HEK293T (cell line): Measurements from ENCODE around the gene TEPSIN.
"Not testable (repeated sequence)": the region's sequence is repeated elsewhere in the genome, so short reads cannot be mapped to it uniquely, and the experiment has no call there.

Experiments used
- CTCF ChIA-PET: fragments of 350-600 bp; formaldehyde crosslinking; extraction: SDS; loops from one replicate; lab custom pipeline; 2021; ENCODE audit warnings: antibody characterized with exemption, inconsistent platforms; lab: Yijun Ruan, JAX
- POLR2A ChIA-PET: fragments of 350-600 bp; formaldehyde crosslinking; extraction: SDS; loops from one replicate; lab custom pipeline; 2020; ENCODE audit warnings: antibody characterized with exemption, inconsistent platforms; lab: Yijun Ruan, JAX
- DNase-seq: peaks from one replicate; pipeline ENCODE4 v3.0.0; 2012; ENCODE audit warnings: mixed read lengths; ENCODE audit errors: extremely low spot score
- ARNT ChIP-seq: fragments of 450-650 bp; IDR thresholded peaks from 2 replicates; pipeline ENCODE4 v1.6.1; 2017; ENCODE audit warnings: mild to moderate bottlenecking
- BHLHE40 ChIP-seq: fragments of 450-650 bp; IDR thresholded peaks from 2 replicates; pipeline ENCODE4 v1.6.1; 2016; ENCODE audit warnings: mild to moderate bottlenecking, moderate library complexity, borderline replicate concordance
- ELF4 ChIP-seq: fragments of 450-650 bp; IDR thresholded peaks from 2 replicates; pipeline ENCODE4 v1.6.1; 2017; ENCODE audit warnings: antibody characterized with exemption
- FOXA1 ChIP-seq: fragments of 450-650 bp; IDR thresholded peaks from 2 replicates; pipeline ENCODE4 v1.6.1; 2016; ENCODE audit warnings: mild to moderate bottlenecking
- FOXK2 ChIP-seq: fragments of 450-650 bp; IDR thresholded peaks from 2 replicates; pipeline ENCODE4 v1.6.1; 2016; ENCODE audit warnings: mild to moderate bottlenecking
- FOXM1 ChIP-seq: fragments of 450-650 bp; IDR thresholded peaks from 2 replicates; pipeline ENCODE4 v1.6.1; 2017; ENCODE audit warnings: mild to moderate bottlenecking, borderline replicate concordance
- L3MBTL2 ChIP-seq: fragments of 450-650 bp; conservative IDR thresholded peaks from 2 replicates; pipeline ENCODE4 v1.6.1; 2016; ENCODE audit warnings: mild to moderate bottlenecking
- LEF1 ChIP-seq: fragments of 450-650 bp; IDR thresholded peaks from 2 replicates; pipeline ENCODE4 v1.6.1; 2017; ENCODE audit warnings: mild to moderate bottlenecking, borderline replicate concordance
- NFRKB ChIP-seq: fragments of 450-650 bp; IDR thresholded peaks from 2 replicates; pipeline ENCODE4 v1.6.1; 2016; ENCODE audit warnings: mild to moderate bottlenecking, moderate library complexity
- PKNOX1 ChIP-seq: fragments of 450-650 bp; IDR thresholded peaks from 2 replicates; pipeline ENCODE4 v1.6.1; 2016
- SP1 ChIP-seq: fragments of 450-650 bp; IDR thresholded peaks from 2 replicates; pipeline ENCODE4 v1.6.1; 2017
- SUZ12 ChIP-seq: fragments of 450-650 bp; IDR thresholded peaks from 2 replicates; pipeline ENCODE4 v1.6.1; 2016; ENCODE audit warnings: mild to moderate bottlenecking
- TARDBP ChIP-seq: fragments of 450-650 bp; IDR thresholded peaks from 2 replicates; pipeline ENCODE4 v1.6.1; 2016
- ZNF384 ChIP-seq: fragments of 450-650 bp; IDR thresholded peaks from 2 replicates; pipeline ENCODE4 v1.6.1; 2016

TEPSIN gene

GRCh38 chr17:81228834-81229665 lies 9.8 kb downstream of the TEPSIN start:
- DNase-seq: no peak
- CTCF ChIA-PET: interaction anchor here (1.1 kb wide), 1 partner anchor 86 kb away, joined by 6 read pairs; no protein-coding TSS in a partner anchor
- POLR2A ChIA-PET: interaction anchor here (0.9 to 2.0 kb wide), 2 partner anchors 10 kb away, joined by 5 to 11 read pairs; partner anchors contain the start of genes NDUFAF8 and TEPSIN
- TF ChIP-seq FOXK2: no peak
- no peak for TF ChIP-seq ZNF384
- TF ChIP-seq SP1: no peak
- TF ChIP-seq ELF4: no peak
- no peak for TF ChIP-seq ARNT
- TF ChIP-seq FOXA1: no peak

- POLR2A ChIA-PET: interaction anchor here (0.9 kb wide), 1 partner anchor 11 kb away, joined by 5 read pairs; the partner anchor contains the start of genes NDUFAF8 and TEPSIN
- CTCF ChIA-PET: interaction anchor here (1.1 kb wide), 1 partner anchor 85 kb away, joined by 6 read pairs; no protein-coding TSS in a partner anchor
- no peak for DNase-seq
- TF ChIP-seq SUZ12 (no peak), NFRKB (no peak), FOXA1 (no peak), TARDBP (no peak), FOXM1 (no peak), SP1 (no peak), ELF4 (no peak), ZNF384 (no peak), PKNOX1 (no peak), ARNT (no peak), L3MBTL2 (no peak), LEF1 (no peak), BHLHE40 (no peak)
Measured at GRCh38 chr17:81228420-81228819, 10.4 kb downstream of the TEPSIN start.

- POLR2A ChIA-PET: interaction anchor here (1.6 kb wide), 1 partner anchor 11 kb away, joined by 6 read pairs; the partner anchor contains the start of genes NDUFAF8 and TEPSIN
- DNase-seq, CTCF ChIA-PET: not testable (repeated sequence)
Measured at GRCh38 chr17:81227630-81228029, 11.2 kb downstream of the TEPSIN start.

GRCh38 chr17:81223762-81224130 lies 15.1 kb downstream of the TEPSIN start:
- ChIA-PET POLR2A (interaction anchor here (1.3 kb wide), 1 partner anchor 15 kb away, joined by 3 read pairs; the partner anchor contains the start of genes NDUFAF8 and TEPSIN), CTCF (no interaction called here)
- DNase-seq: no peak
- TF ChIP-seq TARDBP (no peak), L3MBTL2 (no peak), LEF1 (no peak), NFRKB (no peak), BHLHE40 (no peak)

GRCh38 chr17:81222906-81223761 lies 15.7 kb downstream of the TEPSIN start, which contains the start of gene CEP131:
Gene CEP131 (minus strand): TSS chr17:81222965. CDS start chr17:81220056, 2,909 bp downstream.
- DNase-seq: peak; percentile 100
- ChIA-PET CTCF (no interaction called here), POLR2A (interaction anchor here (0.8 to 1.3 kb wide), 10 partner anchors 10 to 128 kb away, joined by 3 to 23 read pairs (median 4); partner anchors contain the start of genes NDUFAF8 and TEPSIN)

GRCh38 chr17:81222620-81222905 lies 16.3 kb downstream of the TEPSIN start:
- CTCF ChIA-PET: no interaction called here
- POLR2A ChIA-PET: interaction anchor here (0.8 to 1.3 kb wide), 9 partner anchors 11 to 127 kb away, joined by 3 to 23 read pairs (median 4); partner anchors contain the start of genes NDUFAF8 and TEPSIN
- no peak for DNase-seq
- no peak for TF ChIP-seq TARDBP

More at GRCh38 chr17:81222906-81223761, 15.7 kb downstream of the TEPSIN start, which contains the start of gene CEP131:
- TF ChIP-seq L3MBTL2: peak; percentile 94
- TF ChIP-seq ARNT: no peak
- TF ChIP-seq PKNOX1: peak; percentile 100
- no peak for TF ChIP-seq SP1
- TF ChIP-seq NFRKB: no peak

- ChIA-PET CTCF (interaction anchor here (0.8 kb wide), 1 partner anchor 21 kb away, joined by 3 read pairs; no protein-coding TSS in a partner anchor), POLR2A (interaction anchor here (0.9 to 1.3 kb wide), 6 partner anchors 11 to 86 kb away, joined by 3 to 23 read pairs (median 6); partner anchors contain the start of genes NDUFAF8 and TEPSIN)
- DNase-seq: no peak
- TF ChIP-seq SUZ12 (no peak), FOXK2 (no peak), LEF1 (no peak), FOXA1 (no peak), ARNT (no peak), L3MBTL2 (no peak), BHLHE40 (no peak), NFRKB (no peak)
Measured at GRCh38 chr17:81221842-81222619, 16.8 kb downstream of the TEPSIN start.
